HPDE6-E6E7 (cell line): Measurements from ENCODE around the gene TTLL10.

Experiments
- DNase-seq: peaks from one replicate; pipeline ENCODE4 v3.0.0; 2011; ENCODE audit warnings: missing footprints; ENCODE audit errors: extremely low spot score

Gene TTLL10

DNA sequence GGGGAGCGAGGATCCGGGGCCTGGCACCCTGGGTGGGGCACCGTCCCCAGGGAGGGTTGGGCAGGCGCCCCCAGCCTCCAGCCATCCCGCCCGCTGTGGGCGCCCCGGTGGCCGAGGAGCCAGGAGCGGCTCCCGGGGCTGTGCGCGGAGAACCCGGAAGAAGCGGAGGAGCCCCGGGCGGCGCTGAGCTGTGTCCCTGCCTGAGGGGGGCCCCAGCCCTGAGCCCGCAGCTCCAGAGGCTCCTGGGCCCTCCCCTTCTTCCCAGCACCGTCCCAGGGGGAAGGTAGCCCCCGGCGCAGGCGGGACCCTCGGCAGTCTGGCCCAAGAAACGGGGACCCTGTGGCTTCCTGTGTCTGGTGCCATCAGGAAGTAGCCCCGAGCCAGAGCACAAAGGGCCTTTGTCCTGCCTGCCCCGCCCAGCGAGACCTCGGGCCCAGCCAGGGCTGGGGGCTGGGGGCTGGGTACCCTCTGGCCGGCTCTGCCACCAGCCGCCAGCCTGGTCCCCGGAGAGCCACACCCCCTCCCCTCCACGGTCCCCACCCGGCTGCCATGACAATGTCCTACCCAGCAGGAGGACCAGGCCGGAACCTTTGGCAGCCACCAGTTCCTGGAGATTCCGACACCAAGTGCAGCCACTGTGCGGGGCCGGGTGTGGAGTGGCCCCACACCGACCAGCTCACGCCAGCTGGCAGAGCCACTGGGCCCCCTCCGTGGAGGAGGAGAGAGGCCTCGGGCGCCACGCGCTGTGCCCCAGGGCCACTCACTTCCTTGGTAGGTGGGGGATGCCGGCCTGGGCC is 15.6 kb upstream of the TTLL10 start:
- DNase-seq, result no peak

DNA sequence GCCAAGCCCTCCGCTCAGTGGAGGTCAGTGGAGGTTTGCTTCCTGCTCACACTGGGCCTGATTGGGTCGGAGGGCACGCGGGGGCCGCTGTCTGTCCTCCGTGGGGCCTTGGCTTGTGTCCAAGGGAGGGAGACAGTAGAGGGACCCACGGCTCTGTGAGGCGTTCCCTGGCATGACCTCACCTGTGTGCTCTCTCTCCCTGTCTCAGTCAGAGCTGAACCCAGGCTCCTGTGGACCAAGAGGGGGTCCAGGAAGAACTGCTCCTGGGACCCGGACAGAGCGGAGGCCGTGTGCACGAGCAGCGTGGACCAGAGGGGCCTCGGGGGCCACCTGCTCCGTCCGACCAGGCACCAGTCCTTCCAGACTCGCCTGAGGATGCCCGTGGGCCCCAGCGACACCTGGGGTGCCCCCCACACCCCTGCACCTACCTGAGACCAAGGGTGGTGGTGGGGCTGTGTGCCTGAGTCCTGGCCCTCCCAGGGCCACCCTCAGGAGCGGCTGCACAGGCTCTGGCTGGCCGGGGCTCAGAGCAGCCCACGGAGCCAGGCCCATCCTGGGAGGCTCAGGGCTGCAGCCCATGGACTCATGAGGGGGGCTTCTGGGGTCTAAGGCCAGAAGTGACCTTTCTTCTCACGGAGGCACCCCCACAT is 13.3 kb upstream of the TTLL10 start:
- no peak for DNase-seq

DNA sequence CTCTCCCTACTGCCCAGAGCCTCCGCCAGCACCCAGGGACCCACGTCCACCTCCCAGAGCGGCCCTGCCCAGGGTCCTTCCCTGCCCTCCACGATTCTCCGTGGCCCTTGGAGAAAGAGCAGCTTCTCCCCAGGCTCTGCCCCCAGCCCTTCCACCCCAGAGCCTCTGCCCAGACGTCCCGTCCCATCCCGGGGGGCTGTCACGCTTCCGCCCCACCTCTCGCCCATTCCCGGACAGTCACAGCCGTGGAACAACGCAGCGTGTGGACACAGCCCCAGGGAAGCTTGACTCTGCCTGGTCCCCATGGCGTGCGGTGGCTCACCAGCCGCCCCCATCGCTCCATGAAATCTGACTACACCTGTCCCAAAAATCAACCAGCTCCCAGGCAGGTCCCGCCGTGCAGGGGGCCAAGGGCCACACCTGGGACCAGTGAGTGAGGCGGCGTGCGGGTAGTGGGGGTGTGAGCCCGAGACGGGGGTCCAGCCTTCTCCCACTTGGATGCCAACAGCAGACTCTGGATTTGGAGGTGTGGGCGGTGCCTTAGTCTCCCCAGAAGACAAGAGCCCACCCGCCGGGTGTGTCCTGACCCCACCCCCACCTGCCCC is 12.5 kb upstream of the TTLL10 start:
- no peak for DNase-seq

DNA sequence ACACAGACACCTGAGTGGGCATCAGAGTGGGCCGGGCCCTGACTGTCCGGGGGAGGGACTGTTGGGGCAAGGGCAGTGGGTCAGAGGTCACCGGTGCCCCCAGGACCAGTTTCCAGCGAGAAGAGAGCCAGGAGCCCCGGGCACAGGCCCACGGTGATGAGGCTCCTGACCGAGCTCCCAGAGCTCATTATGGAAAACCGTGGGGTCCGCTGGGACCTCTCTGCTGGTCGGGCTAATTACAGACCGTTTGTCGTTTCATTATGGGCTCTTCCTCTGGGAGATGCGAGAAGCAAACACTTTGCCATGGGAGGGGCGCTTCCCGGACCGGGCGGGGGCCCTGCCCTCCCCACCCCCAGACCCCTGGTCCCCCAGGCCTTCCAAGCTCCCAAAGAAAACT is 12.0 kb upstream of the TTLL10 start:
- no peak for DNase-seq

DNA sequence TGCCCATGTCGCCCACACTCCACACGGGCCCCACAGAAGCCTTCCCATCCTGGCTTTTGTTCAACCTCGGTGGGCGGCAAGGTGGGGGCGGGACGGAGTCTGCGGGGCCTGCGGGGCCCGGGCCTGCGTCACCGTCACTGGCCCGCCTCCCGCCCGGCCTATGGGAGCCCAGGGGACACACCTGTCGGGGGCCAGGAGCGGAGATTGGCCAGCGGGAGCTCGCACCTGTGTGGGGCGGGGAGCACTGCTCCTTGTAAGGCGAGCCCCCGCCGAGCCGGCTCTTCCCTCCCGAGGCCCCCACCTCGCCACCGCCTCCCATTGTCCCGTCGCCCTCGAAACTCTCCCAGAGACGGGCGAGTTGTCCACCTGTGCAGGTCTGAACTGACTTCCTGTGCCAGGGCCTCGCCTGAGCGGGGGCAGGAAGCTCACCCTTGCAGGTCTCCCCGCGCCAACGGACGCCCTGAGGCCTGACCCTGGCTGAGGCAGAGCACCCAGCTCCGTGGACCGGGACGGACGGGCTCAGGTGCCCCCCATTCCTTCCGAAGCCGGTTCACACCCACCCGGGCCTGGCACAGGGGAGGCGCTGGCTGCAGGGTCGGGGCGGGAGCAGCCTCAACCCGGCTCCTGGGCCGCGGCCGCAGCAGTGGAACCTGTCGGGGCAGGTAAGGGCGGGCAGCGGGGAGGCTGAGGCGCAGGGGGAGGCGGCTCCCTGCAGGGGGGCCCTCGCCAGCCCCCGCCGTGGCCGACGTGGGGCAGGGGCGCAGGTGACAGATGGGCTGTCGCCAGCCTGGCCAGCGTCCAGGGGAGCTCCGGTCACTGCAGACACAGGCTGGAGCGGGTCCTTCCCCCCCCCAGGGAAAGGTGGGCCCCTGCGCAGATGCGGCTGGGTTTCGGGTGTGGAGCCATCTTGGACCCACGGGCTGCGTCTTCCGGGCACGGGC is 10.8 kb upstream of the TTLL10 start:
- DNase-seq, result peak; percentile 88

DNA sequence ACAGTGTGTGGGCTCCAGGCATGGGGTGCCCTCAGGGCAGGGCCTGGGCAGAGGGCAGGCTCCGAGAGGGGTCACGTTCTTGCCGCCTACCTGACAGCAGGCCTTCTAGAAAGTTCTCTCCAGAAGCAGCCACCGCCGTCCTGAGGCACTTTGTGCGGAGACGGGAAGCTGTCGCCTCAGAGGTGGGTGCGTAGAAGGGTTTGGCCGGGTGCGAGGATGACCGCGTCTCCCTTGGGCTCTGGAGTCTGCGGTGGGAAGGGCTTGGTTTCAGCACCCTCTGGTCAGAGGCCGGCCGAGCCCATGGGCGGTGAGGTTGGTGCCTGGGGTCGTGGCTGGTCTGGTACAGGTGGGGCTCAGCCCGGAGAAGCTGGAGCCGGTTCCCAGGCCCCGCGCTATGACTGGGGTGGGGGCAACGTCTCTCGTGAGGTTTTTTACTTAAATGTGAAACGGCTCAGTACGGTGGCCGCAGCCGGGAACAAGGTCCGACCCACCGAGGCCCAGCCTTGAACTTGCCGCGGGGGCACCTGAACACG is 10.1 kb upstream of the TTLL10 start:
- no peak for DNase-seq

DNA sequence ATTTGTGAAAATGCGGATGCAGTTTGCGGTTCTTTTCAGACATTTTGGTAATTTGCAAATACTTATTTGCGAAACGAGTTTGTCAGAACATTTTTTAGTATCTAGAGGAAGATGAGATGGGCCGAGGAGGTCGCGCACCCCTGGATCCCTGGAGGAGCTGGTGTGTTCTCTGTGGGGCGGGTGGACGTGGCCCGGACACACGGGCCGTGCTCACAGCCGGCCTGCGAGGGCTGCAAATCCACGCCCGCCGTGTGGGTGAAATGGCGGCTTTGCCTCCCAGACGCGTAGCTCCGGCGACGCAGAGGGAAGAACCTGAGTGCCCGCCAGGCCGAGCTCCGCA is 9.3 kb upstream of the TTLL10 start:
- DNase-seq, result no peak

DNA sequence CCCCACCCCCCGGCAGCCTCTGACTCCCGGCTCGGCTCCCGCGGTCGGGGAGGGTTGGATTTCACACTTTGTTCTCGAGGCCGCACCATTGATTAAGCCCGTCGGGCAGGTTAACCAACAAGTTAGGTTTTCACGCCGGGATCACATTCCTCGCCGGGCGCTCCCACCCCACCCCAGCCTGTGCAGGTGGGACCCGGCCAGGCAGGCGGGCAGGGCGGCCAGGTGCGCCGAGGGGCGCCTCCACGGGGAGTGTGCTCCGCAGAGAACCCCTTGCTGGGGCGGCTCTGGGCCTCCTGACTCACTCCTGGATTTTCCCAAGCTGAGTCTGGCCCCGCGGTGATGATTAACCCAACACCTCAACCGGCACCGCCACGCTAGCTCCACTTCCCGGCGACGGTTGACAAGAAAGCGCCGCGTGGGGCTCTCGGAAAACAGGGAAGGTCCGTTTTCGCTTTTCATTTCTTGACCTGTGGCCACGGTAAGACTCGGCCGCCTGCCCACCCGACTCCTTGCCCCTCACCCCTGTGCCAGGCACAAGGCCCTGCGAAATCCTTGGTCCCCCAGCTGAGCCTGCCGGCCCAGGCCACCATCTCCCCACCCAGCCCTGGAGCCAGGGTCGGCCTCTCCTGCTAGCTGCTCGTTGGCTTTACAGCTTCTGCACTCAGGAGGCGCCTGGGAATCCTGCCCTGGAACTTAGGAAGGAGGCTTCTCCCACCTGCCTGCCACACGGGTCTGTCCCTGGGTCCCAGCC is 8.8 kb upstream of the TTLL10 start:
- DNase-seq, result peak; percentile 93

DNA sequence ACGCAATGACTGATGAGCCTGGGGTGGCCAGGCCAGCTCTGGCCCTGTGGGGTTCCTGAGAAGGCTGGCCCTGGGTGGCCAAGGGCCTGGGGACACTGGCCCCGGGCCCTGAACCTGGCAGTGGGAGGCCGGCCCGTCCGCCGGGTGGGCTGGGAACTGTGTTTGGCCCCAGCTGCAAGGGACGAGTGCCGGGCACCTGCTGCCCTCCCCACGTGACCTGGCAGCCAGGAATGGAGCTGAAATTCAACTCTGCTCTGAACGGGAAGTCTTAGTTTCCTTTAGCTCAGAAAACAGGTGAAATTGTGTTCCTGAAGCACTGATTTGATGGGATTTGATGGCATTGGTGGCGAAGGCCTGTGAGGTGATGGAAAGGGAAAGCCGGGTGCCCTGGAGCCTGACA is 8.2 kb upstream of the TTLL10 start:
- DNase-seq, result no peak

DNA sequence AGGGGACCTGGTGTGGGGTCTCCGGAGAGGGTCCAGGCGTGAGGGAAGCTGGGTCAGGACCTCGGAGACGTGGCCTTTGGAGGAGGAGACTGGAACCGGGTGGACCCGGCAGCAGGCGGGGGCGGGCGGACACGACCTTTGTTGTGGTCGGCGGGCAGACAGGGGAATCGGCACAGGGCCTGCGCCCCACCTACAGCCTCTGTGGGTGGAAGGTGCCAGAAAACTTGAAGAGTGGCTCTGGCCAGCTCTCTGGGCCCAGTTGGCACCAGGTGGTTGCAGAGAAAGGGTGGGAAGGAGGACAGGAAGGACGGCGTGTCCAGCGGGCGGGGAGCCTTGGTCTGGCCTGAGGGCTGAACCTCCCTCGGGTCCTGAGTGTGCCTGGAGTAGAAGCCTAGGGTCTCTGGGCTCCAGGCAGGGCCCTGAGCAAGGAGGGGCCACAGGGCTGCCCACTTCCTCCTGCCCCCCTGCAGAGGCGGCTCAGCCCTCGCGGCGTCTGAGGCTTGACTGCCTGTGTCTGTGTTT is 7.7 kb upstream of the TTLL10 start:
- no peak for DNase-seq

DNA sequence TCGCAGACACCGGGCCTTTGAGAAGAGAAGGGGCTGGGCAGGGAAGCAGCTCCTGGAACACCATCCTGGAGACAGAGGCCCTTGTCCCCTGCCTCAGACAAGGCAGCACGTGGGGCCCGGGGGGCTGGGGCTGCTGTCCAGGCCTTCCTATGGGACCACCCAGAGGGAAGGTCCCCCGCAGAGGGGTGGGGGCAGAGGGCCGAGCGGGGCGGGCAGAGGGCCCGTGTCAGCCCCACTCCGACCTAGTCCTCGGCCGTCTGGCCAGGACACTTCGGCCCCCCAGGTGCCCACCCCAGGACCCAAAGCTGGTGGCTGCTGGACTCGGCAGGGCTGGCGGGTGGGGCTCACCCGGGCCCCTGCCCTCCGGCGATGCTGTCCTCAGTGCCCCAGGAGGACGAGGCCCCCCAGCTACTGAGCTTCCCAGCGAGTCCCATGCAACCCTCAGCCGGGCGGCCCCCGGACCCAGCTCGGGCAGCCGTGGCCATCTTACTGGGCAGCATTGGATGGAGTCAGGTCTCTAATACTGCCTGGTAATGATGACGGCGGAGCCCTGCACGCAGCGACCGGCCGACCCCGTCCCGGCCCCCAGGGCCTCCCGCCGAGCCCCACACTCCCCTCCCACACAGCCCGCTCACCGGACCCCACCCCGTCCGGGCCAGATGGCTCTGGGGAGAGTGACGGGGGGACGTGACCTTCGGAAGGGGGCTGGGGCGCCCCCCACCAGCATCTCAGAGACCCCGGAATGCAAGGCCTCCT is 6.9 kb upstream of the TTLL10 start:
- no peak for DNase-seq

DNA sequence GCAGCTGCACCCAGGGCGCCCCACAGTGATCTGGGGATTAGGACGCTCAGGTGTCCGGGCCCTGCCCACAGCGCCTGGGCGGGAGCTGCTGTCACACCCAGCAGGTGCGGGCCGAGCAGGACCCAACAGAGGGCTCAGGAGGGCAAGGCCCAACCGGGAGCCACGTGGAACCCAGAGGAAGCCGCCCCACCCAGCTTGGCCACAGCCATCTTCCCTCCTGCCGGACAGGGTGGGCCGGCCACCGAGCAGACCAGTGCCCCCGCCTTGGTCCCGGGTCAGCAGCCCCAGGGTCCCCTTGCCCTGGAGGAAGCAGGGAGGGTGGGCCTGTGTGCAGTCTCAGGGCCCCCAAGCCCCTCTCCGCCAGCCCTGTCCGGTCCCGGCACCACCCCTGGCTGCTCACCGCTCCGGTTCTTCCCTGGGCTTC is 6.3 kb upstream of the TTLL10 start:
- DNase-seq, result no peak

DNA sequence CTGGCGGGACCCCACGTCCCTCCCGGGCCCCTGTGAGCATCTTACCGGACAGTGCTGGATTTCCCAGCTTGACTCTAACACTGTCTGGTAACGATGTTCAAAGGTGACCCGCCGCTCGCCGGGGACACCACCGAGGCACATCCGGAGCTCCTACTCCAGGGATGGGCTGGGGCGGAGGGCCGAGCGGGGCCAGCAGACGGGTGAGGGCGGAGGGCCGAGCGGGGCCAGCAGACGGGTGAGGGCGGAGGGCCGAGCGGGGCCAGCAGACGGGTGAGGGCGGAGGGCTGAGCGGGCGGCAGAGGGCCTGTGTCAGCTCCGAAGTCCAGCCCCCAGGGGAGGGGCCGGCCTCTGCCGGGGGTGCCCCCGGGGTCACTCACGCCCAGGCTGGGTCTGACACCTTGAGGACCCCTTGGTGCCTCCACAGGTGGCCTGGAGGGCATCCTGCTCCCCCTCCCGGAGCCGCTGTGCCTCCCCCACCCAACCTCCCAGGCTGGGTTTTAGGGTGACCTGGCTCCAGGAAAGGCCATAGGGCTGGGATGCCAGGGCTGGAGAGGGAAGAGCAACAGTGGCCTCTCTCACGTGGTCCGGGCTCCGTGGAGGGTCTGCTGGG is 5.7 kb upstream of the TTLL10 start:
- DNase-seq, result no peak

DNA sequence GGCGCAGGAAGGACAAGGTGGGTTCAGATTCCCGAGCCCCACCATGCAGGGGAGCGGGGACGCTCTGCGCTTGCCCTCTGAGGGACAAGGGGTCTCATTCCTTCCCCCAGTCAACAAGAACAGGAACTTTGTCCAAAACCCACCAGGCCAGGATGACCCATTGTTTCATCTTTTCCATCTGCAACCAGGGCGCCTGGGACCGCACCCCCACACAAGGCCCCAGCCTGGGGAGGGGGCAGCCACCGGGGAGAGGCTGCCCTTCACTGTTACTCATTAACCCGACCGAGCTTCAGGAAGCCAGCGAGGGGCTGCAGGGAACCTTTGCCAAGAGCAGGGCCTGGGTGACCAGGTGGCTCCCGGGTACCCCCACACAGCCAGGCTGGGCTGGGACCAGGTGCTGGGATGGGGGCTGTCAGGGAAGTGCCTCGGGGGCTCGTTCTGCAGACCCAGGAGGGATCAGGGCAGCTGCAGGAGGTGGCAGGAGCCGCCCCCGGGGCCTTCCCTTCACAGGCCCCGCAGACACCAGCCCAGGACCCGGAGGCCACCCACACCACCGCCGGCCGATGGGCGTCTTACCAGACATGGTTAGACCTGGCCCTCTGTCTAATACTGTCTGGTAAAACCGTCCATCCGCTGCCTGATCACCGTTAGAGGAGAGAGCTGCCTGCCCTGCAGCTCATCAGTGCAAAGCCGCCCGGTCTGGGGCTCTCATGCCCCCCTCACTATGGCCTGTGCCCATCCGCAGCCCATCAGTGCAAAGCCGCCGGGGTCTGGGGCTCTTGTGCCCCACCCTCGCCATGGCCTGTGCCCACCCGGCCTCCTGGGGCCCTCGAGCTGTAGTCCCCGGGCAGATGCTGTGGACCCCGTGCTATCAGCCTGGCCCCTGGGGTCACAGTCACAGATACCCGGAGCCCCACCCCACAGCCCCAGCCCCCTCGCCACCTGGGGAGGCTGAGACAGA is 4.9 kb upstream of the TTLL10 start:
- no peak for DNase-seq

DNA sequence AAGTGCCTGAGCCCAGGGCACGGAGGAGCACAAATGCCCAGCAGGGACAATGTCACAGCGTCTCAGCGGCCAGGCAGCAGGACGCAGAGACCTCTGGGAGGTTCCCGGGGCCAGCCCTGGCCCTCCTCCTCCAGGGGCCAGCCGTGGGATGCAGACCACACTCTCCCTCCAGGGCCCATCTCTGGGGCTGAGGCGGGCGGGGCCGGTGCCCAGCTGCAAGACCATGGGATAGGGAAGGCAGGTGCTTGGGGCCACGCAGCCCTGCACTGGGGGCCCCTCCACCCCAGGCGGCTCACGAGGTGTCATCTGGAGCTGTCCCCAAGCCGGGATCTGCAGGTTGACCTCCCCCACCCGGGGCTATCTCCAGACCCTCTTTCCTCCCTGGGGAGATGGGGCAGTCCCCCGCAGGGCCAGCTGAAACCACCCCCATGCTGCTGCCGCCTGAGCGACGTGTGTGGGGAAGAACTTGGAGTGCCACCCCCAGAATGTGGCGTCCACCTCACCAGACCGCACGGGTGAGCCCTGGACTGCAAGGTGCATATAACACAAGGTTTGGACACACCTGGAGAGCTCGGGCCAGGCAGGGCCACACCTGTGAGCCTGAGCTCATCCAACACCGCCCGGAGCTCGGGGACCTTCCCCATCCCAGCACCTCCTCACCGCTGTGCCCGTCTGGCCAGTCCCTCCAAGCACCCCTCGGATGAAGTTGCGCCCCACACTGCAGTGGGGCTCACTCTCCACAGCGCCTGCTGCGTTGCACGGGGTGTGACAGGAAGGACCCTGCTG is 4.1 kb upstream of the TTLL10 start:
- no peak for DNase-seq

DNA sequence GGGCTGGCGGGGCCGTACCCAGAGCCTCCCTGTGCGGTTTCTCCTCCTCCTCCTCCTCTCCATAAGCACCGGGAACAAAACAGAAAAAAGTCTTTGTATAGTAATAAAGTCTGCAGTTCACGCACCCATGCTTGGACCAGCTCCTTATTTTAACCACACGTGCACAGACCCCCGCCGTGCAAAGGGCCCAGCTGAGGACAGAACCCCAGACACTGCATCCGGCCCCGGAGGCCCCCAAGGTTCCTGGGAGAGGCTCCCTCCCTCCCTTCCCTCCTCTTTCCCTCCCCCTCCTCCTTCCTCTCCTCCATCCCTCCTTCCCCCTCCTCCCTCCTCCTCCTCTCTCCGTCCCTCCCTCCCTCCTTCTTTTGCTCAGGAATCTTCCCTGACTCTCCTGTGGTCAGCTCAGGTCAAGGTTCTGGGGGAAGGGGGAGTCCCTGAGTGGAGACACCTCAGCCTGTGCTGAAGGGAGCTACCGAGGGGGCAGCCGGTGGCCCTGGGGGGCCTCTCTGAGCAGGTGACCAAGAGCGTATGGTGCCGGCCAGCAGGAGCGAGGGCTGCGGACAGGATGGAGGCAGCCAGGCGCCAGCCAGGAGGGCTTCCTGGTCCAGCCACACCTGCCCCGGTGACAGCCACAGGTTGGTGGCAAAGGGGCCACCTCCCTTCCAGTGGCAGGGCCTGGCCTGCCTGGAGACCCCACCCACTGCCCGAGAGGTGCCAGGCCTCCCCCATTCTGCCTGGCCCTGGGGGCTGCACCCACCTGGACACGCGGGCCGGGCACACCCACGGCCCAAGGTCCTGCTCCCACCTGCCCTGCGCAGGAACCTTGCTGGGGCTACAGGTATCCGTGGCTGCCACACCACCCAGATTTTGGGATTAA is 3.2 kb upstream of the TTLL10 start:
- no peak for DNase-seq

DNA sequence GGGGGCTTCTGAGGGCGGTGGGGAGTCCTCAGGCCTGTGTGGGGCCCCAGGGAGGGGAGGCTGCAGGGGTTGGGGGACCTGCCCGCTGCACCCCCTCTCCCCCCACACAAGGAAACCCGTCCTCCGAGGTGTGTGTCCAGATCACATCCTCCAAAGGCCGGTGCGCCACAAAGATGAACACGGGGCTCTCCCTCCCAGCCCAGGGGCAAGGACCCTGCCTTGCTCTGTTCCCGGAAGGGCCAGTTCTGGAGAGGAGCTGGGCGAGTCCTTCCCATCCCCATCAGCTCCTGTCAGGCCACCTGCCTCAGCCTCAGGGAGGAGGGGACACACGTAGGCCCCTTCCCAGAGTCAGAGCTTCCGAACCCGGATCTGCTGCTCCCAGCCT is 2.5 kb upstream of the TTLL10 start:
- DNase-seq, result no peak
